ENCODE data around the gene RNF223. TPM values are rescaled to one million over a fixed set of nuclear protein-coding genes. Genes with fewer than 3 reads are reported as not detected.

RNF223 gene
- total RNA-seq, 1 experiment from 2014 or later, result not detected

DNA sequence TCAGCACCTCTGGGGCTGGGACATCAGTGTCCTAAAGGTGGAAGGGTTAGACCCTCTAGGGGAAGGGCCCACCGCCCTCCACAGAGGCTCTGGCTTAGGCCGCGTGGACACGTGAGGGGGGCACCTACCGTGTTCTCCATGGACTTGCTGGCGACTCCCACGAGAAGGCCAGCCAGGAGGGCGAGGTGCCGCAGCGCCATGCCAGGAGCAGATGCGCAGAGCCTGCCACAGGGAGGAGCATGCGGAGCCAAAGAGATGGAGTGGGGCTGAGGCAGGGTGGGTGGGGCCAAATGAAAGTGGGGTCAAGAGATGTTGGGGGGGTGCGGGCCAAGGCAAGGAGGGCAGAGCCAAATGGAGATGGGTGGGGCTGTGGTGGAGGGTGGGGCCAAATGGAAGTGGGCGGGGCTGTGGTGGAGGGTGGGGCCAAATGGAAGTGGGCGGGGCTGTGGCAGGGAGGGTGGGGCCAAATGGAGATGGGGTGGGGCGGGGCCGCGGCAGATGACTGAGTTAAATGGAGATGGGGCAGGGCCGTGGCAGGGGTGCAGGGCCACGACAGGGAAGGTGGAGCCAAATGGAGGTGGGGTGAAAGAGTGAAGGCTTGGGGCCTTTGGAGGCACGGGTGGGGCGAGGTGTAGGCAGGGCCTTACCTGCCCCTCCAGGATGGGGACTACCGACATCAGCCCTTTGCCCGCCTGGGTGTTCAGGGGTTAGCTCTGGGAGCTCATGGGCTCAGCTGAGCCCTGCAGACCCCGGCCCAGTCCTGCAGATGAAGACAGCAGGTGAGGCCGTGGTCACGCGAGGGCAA, 17.4 kb upstream of the RNF223 start:
- no peaks in the 10 kb centered on the region for H3K9me3 ChIP-seq (ENCODE audit: low read length)

GRCh38 chr1:1090424-1091343, 16.6 kb upstream of the RNF223 start:
- DNase-seq, result no peak
- Histone ChIP-seq H3K36me3 (ENCODE audit: insufficient read depth, low read length) (no peaks in the 10 kb centered on the region), H3K79me2 (ENCODE audit: low read length) (no peaks in the 10 kb centered on the region), H3K4me2 (ENCODE audit: low read depth, low read length, poor library complexity, severe bottlenecking) (no peak overlapping the region), H3K27ac (ENCODE audit: low read length) (no peak overlapping the region), H3K4me1 (ENCODE audit: low read length) (no peaks in the 10 kb centered on the region), H4K20me1 (ENCODE audit: insufficient read depth, low read depth, low read length) (0 out of 2 replicates have a peak, but pooled peaks cover 2% of the 10 kb centered on the region), H3K9me2 (replicated peaks; ENCODE audit: insufficient read depth, low read length) (no peaks in the 10 kb centered on the region), H3K9ac (ENCODE audit: low read length) (no peak overlapping the region), H2AFZ (ENCODE audit: low read length) (no peak overlapping the region), H3K4me3 (ENCODE audit: low read length) (no peak overlapping the region), H3K9me3 (ENCODE audit: low read length) (no peaks in the 10 kb centered on the region), H3K27me3 (ENCODE audit: low read length) (no peaks in the 10 kb centered on the region)

More for the DNA sequence above, 17.4 kb upstream of the RNF223 start:
- DNase-seq, result no peak
- Histone ChIP-seq H3K36me3 (ENCODE audit: insufficient read depth, low read length) (no peaks in the 10 kb centered on the region), H3K27ac (ENCODE audit: low read length) (no peak overlapping the region), H3K79me2 (ENCODE audit: low read length) (no peaks in the 10 kb centered on the region), H3K9me2 (replicated peaks; ENCODE audit: insufficient read depth, low read length) (no peaks in the 10 kb centered on the region), H3K27me3 (ENCODE audit: low read length) (no peaks in the 10 kb centered on the region), H4K20me1 (ENCODE audit: insufficient read depth, low read depth, low read length) (0 out of 2 replicates have a peak, but pooled peaks cover 5% of the 10 kb centered on the region), H3K9ac (ENCODE audit: low read length) (no peak overlapping the region), H3K4me1 (ENCODE audit: low read length) (no peaks in the 10 kb centered on the region), H2AFZ (ENCODE audit: low read length) (no peak overlapping the region), H3K4me2 (ENCODE audit: low read depth, low read length, poor library complexity, severe bottlenecking) (no peak overlapping the region), H3K4me3 (ENCODE audit: low read length) (no peak overlapping the region)

- Histone ChIP-seq H3K27ac (ENCODE audit: low read length) (no peak overlapping the region), H3K4me1 (ENCODE audit: low read length) (no peaks in the 10 kb centered on the region), H3K4me2 (ENCODE audit: low read depth, low read length, poor library complexity, severe bottlenecking) (no peak overlapping the region), H3K9me3 (ENCODE audit: low read length) (no peaks in the 10 kb centered on the region), H3K9me2 (replicated peaks; ENCODE audit: insufficient read depth, low read length) (no peaks in the 10 kb centered on the region), H3K36me3 (ENCODE audit: insufficient read depth, low read length) (no peaks in the 10 kb centered on the region), H4K20me1 (ENCODE audit: insufficient read depth, low read depth, low read length) (0 out of 2 replicates have a peak, but pooled peaks cover 2% of the 10 kb centered on the region), H3K79me2 (ENCODE audit: low read length) (no peaks in the 10 kb centered on the region), H2AFZ (ENCODE audit: low read length) (no peak overlapping the region), H3K4me3 (ENCODE audit: low read length) (no peak overlapping the region), H3K27me3 (ENCODE audit: low read length) (no peaks in the 10 kb centered on the region), H3K9ac (ENCODE audit: low read length) (no peak overlapping the region)
- DNase-seq, result no peak
These were observed 15.8 kb upstream of the RNF223 start for GRCh38 chr1:1089731-1090423.

DNA sequence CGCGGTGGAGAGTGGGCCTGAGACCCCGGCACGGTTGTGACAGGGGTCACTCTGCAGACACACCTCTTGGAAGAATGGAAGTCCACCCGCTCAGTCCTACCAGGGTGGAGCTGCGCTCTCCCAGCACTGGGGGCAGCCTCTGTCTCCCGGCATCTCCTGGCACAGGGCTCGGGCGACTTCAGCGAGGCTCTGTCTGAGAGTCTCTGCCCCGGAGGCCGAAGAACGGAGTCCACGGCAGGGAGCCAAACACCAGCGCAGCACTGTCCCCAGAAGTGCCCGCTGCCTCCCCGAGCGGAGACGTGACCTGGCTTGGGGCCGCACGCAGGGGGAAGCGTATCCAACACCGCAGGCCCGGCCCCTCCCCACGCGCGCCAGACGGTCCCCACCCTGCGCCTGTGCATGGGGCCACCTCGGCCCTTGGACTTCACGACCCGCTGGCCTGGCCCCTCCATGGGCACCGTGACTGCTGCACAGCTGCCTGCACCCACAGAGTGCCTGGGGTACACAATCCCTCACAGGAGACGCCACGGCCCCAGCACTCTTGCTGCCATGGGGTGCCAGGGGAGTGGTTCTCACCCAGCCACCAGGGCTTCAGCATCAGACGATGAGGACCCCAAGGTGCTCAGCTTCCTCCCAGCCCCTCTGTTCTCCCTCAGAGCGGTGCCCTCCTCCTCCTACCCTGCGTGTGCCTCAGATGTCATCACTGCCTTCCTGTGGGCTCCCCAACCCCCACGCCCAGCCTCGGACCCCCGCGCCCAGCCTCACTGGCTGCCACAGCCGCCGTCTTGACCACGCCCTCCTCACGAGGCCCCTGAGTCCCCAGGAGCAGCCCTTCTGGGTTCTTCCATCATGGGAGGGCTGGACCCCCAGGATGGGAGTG, 14.9 kb upstream of the RNF223 start:
- Histone ChIP-seq H3K36me3 (ENCODE audit: insufficient read depth, low read length) (no peaks in the 10 kb centered on the region), H3K4me1 (ENCODE audit: low read length) (no peaks in the 10 kb centered on the region), H3K27me3 (ENCODE audit: low read length) (no peaks in the 10 kb centered on the region), H2AFZ (ENCODE audit: low read length) (no peak overlapping the region), H3K4me3 (ENCODE audit: low read length) (no peak overlapping the region), H3K9me3 (ENCODE audit: low read length) (no peaks in the 10 kb centered on the region), H4K20me1 (ENCODE audit: insufficient read depth, low read depth, low read length) (0 out of 2 replicates have a peak, but pooled peaks cover 2% of the 10 kb centered on the region), H3K9ac (ENCODE audit: low read length) (no peak overlapping the region), H3K27ac (ENCODE audit: low read length) (no peak overlapping the region), H3K79me2 (ENCODE audit: low read length) (no peaks in the 10 kb centered on the region), H3K4me2 (ENCODE audit: low read depth, low read length, poor library complexity, severe bottlenecking) (no peak overlapping the region), H3K9me2 (replicated peaks; ENCODE audit: insufficient read depth, low read length) (no peaks in the 10 kb centered on the region)
- DNase-seq, result no peak

DNA sequence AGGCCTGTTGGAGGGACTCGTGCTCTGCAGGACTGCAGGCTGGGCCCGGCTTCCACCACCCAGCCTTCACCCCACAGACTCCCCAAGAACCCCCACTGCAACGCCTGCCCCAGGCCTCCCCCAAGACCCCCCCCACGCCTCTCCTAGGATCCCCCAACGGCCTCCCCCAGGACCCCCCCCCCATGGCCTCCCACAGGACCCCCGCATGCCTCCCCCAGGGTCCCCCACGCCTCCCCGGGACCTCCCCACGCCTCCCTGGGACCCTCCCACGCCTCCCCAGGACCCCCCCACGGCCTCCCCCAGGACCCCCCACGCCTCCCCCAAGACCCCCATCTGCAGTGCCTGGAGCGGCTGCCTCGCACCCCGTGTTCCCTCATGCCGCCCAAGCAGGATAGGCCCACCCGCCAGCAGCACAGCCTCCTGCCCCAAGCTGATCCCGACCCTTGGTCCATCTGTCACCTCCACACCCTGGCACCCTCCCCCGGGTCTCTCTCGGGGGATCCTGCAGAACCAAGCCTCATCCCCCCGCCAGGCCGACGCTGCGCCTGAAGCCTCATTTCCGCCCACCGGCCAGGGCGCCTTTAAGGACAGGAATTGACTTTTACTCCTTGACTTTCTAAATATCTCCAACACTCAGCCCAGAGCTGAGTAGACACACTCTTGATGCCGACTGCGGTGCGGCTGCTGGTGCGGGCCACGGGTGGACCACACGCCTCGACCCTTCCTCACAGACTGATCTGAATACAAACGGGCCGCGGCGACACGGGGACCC, 14.1 kb upstream of the RNF223 start:
- H2AFZ ChIP-seq (ENCODE audit: low read length), result no peak overlapping the region
- H3K9me3 ChIP-seq (ENCODE audit: low read length), result no peaks in the 10 kb centered on the region
- no peaks in the 10 kb centered on the region for H3K9me2 ChIP-seq (replicated peaks; ENCODE audit: insufficient read depth, low read length)
- H3K4me2 ChIP-seq (ENCODE audit: low read depth, low read length, poor library complexity, severe bottlenecking), result no peak overlapping the region
- no peak overlapping the region for H3K27ac ChIP-seq (ENCODE audit: low read length)
- no peaks in the 10 kb centered on the region for H4K20me1 ChIP-seq (ENCODE audit: insufficient read depth, low read depth, low read length)
- H3K9ac ChIP-seq (ENCODE audit: low read length), result no peak overlapping the region
- no peaks in the 10 kb centered on the region for H3K36me3 ChIP-seq (ENCODE audit: insufficient read depth, low read length)
- no peaks in the 10 kb centered on the region for H3K79me2 ChIP-seq (ENCODE audit: low read length)
- no peak for DNase-seq
- no peaks in the 10 kb centered on the region for H3K27me3 ChIP-seq (ENCODE audit: low read length)
- H3K4me1 ChIP-seq (ENCODE audit: low read length), result no peaks in the 10 kb centered on the region
- no peak overlapping the region for H3K4me3 ChIP-seq (ENCODE audit: low read length)

DNA sequence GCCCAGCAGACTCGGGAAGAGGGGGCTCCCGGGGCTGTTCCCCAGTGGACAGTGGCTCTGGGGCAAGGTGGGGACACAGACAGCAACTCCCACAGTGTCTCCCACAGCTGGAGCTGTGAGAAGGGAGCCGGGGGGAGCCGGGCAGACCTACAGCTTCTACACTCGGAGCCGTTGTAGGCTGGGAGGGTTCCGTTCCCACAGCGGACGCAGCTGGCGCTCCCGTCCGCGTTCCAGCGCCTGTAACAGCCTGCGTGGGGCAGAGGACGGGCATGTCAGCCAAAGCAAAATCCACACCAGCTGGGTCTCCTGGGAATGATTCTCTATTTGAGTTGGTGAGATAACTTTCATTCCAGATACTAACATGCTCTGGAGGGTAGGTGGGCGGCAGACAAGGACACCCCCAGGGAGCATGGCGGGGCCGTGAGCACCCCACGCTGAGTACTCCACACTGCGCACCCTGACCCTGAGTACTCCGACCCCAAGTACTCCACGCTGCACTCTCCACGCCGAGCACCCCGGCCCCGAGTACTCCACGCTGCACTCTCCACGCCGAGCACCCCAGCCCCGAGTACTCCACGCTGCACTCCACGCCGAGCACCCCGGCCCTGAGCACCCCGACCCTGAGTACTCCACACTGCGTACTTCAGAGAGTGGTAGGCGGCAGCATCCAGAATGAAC, 13.4 kb upstream of the RNF223 start:
- Histone ChIP-seq H3K9me3 (ENCODE audit: low read length) (no peaks in the 10 kb centered on the region), H3K27ac (ENCODE audit: low read length) (no peak overlapping the region), H3K27me3 (ENCODE audit: low read length) (no peaks in the 10 kb centered on the region), H3K36me3 (ENCODE audit: insufficient read depth, low read length) (no peaks in the 10 kb centered on the region), H3K9me2 (replicated peaks; ENCODE audit: insufficient read depth, low read length) (no peaks in the 10 kb centered on the region), H2AFZ (ENCODE audit: low read length) (no peak overlapping the region), H3K4me2 (ENCODE audit: low read depth, low read length, poor library complexity, severe bottlenecking) (no peak overlapping the region), H3K9ac (ENCODE audit: low read length) (no peak overlapping the region), H3K79me2 (ENCODE audit: low read length) (no peaks in the 10 kb centered on the region), H3K4me1 (ENCODE audit: low read length) (no peaks in the 10 kb centered on the region), H3K4me3 (ENCODE audit: low read length) (no peak overlapping the region), H4K20me1 (ENCODE audit: insufficient read depth, low read depth, low read length) (no peaks in the 10 kb centered on the region)
- no peak for DNase-seq

GRCh38 chr1:1086911-1087341, 12.8 kb upstream of the RNF223 start:
- H3K79me2 ChIP-seq (ENCODE audit: low read length), result no peaks in the 10 kb centered on the region
- H3K4me3 ChIP-seq (ENCODE audit: low read length), result no peak overlapping the region
- H3K4me2 ChIP-seq (ENCODE audit: low read depth, low read length, poor library complexity, severe bottlenecking), result no peak overlapping the region
- H3K9me3 ChIP-seq (ENCODE audit: low read length), result no peaks in the 10 kb centered on the region
- no peaks in the 10 kb centered on the region for H3K27me3 ChIP-seq (ENCODE audit: low read length)
- H3K36me3 ChIP-seq (ENCODE audit: insufficient read depth, low read length), result no peaks in the 10 kb centered on the region
- H2AFZ ChIP-seq (ENCODE audit: low read length), result no peak overlapping the region
- H3K9me2 ChIP-seq (replicated peaks; ENCODE audit: insufficient read depth, low read length), result no peaks in the 10 kb centered on the region
- H4K20me1 ChIP-seq (ENCODE audit: insufficient read depth, low read depth, low read length), result no peaks in the 10 kb centered on the region
- H3K9ac ChIP-seq (ENCODE audit: low read length), result no peak overlapping the region
- H3K27ac ChIP-seq (ENCODE audit: low read length), result no peak overlapping the region
- no peaks in the 10 kb centered on the region for H3K4me1 ChIP-seq (ENCODE audit: low read length)
- DNase-seq, result no peak
